Gastrocnemius medialis (tissue), 4 donors: ENCODE results near the gene VAMP4.

Experiments used
- POLR2A ChIP-seq, 2 donors: fragments of 450-650 bp; IDR thresholded peaks; one replicate each; pipeline ENCODE4 v1.6.1; 2017; ENCODE audit warnings: antibody characterized with exemption in 2 of 2, mild to moderate bottlenecking in 2 of 2, moderate library complexity in 2 of 2
- TF ChIP-seq, protein P1 (sequence below), 5 experiments: fragments of 450-650 bp in 3 of 5; fragments of 200-600 bp in 2 of 5; sonication (generic) in 2 of 5; IDR thresholded peaks in 4 of 5; conservative IDR thresholded peaks in 1 of 5; 1 replicate in 4 of 5; 2 replicates in 1 of 5; pipeline ENCODE4 v1.5.1; 2016 to 2019; ENCODE audit warnings: antibody characterized with exemption in 5 of 5, mild to moderate bottlenecking in 3 of 5, moderate library complexity in 3 of 5

GRCh38 chr1:171790318-171790717 lies 48.5 kb upstream of the VAMP4 start:
- no peak for TF ChIP-seq POLR2A (IDR thresholded peaks at IDR 0.05)
- TF ChIP-seq, protein P1, sequence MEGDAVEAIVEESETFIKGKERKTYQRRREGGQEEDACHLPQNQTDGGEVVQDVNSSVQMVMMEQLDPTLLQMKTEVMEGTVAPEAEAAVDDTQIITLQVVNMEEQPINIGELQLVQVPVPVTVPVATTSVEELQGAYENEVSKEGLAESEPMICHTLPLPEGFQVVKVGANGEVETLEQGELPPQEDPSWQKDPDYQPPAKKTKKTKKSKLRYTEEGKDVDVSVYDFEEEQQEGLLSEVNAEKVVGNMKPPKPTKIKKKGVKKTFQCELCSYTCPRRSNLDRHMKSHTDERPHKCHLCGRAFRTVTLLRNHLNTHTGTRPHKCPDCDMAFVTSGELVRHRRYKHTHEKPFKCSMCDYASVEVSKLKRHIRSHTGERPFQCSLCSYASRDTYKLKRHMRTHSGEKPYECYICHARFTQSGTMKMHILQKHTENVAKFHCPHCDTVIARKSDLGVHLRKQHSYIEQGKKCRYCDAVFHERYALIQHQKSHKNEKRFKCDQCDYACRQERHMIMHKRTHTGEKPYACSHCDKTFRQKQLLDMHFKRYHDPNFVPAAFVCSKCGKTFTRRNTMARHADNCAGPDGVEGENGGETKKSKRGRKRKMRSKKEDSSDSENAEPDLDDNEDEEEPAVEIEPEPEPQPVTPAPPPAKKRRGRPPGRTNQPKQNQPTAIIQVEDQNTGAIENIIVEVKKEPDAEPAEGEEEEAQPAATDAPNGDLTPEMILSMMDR (IDR thresholded peaks at IDR 0.05 in 4 of 5, conservative IDR thresholded peaks at IDR 0.05 in 1 of 5) = no peak
